ENCODE results near the gene KMT5C. TPM values are rescaled to one million over a fixed set of nuclear protein-coding genes. Genes with fewer than 3 reads are reported as not detected.
A peak's percentile ranks its signal among the peaks of the same experiment; 100 is the strongest.
"Not testable (repeated sequence)": the region's sequence is repeated elsewhere in the genome, so short reads cannot be mapped to it uniquely, and the experiment has no call there.

KMT5C gene
- total RNA-seq, 1 donor from 2014 or later: 54.0 TPM

- H3K4me3 Mint-ChIP-seq: no peak within 1 kb of the TSS
- no peaks in the 10 kb centered on the region for H3K9me3 Mint-ChIP-seq
- H3K27ac Mint-ChIP-seq: no peak within 1 kb of the TSS
- TF ChIP-seq, protein P1, sequence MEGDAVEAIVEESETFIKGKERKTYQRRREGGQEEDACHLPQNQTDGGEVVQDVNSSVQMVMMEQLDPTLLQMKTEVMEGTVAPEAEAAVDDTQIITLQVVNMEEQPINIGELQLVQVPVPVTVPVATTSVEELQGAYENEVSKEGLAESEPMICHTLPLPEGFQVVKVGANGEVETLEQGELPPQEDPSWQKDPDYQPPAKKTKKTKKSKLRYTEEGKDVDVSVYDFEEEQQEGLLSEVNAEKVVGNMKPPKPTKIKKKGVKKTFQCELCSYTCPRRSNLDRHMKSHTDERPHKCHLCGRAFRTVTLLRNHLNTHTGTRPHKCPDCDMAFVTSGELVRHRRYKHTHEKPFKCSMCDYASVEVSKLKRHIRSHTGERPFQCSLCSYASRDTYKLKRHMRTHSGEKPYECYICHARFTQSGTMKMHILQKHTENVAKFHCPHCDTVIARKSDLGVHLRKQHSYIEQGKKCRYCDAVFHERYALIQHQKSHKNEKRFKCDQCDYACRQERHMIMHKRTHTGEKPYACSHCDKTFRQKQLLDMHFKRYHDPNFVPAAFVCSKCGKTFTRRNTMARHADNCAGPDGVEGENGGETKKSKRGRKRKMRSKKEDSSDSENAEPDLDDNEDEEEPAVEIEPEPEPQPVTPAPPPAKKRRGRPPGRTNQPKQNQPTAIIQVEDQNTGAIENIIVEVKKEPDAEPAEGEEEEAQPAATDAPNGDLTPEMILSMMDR (IDR thresholded peaks at IDR 0.05; ENCODE audit: unreplicated experiment): no peak
- H3K4me1 Mint-ChIP-seq: peaks cover under 1% of the 10 kb centered on the region
- H3K36me3 Mint-ChIP-seq: no peaks in the 10 kb centered on the region
- no peaks in the 10 kb centered on the region for H3K27me3 Mint-ChIP-seq (ENCODE audit: low read depth)
- DNase-seq (ENCODE audit: low spot score in 2 of 2, unreplicated experiment in 2 of 2): no peak
Measured at GRCh38 chr19:55325172-55325571, 14.5 kb upstream of the KMT5C start, which contains the start of gene TMEM150B. Gene TMEM150B (minus strand): TSS chr19:55325341. CDS start chr19:55321036, 4,305 bp downstream.

DNA sequence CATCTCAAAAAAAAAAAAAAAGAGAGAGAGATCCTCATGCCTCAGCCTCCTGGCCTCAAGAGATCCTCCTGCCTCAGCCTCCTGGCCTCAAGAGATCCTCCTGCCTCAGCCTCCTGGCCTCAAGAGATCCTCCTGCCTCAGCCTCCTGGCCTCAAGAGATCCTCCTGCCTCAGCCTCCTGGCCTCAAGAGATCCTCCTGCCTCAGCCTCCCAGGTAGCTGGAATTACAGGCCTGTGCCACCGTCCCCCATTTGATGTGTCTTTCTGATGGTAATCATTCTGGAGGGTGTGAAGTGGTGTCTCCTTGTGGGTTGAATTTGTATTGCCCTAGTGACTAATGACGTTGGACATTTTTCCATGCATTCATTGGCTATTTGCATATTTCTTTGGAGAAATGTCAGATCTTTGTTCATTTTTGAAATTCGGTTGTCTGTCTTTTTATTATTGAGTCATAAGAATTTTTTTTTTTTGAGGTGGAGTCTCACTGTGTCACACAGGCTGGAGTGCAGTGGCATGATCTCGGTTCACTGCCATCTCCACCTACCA lies 10.8 kb upstream of the KMT5C start:
- not testable (repeated sequence) for H3K36me3 Mint-ChIP-seq; H3K4me3 Mint-ChIP-seq; H3K4me1 Mint-ChIP-seq; H3K27me3 Mint-ChIP-seq (ENCODE audit: low read depth); DNase-seq (ENCODE audit: low spot score in 2 of 2, unreplicated experiment in 2 of 2); H3K9me3 Mint-ChIP-seq; H3K27ac Mint-ChIP-seq

GRCh38 chr19:55329791-55330190 lies 9.9 kb upstream of the KMT5C start:
- not testable (repeated sequence) for DNase-seq (ENCODE audit: low spot score in 2 of 2, unreplicated experiment in 2 of 2); H3K27ac Mint-ChIP-seq; H3K36me3 Mint-ChIP-seq

DNA sequence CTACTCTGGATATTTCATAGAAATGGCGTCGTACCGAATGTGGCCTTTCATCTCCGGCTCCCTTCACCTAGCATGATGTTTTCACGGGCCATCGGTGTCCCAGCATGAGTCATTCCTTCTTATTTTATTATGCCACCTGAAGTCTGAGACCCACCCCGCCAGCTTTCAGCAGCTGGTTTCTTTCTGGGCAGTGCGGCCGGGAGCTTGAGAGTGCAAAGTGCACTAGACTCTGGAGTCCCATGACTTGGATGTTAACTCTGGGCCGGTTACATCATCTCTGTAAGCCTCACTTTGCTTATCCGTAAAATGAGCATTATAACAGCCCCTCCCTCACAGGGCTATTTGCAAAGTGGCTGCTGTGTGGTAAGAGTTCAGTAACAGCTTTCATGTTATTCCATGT lies 5.8 kb upstream of the KMT5C start:
- TF ChIP-seq, protein P1 (IDR thresholded peaks at IDR 0.05; ENCODE audit: unreplicated experiment): no peak
- Mint-ChIP-seq H3K4me1 (peaks cover 4% of the 10 kb centered on the region), H3K27ac (no peak overlapping the region), H3K9me3 (no peaks in the 10 kb centered on the region), H3K36me3 (no peaks in the 10 kb centered on the region), H3K4me3 (no peak overlapping the region), H3K27me3 (ENCODE audit: low read depth) (no peaks in the 10 kb centered on the region)
- DNase-seq (ENCODE audit: low spot score in 2 of 2, unreplicated experiment in 2 of 2): no peak

More at GRCh38 chr19:55329791-55330190, 9.9 kb upstream of the KMT5C start:
- H3K27me3 Mint-ChIP-seq (ENCODE audit: low read depth); H3K4me3 Mint-ChIP-seq; H3K4me1 Mint-ChIP-seq; H3K9me3 Mint-ChIP-seq: not testable (repeated sequence)

GRCh38 chr19:55336101-55336500 lies 3.6 kb upstream of the KMT5C start:
- Mint-ChIP-seq H3K9me3 (no peaks in the 10 kb centered on the region), H3K36me3 (no peaks in the 10 kb centered on the region), H3K27ac (no peak overlapping the region), H3K27me3 (ENCODE audit: low read depth) (no peaks in the 10 kb centered on the region), H3K4me1 (peaks cover 10% of the 10 kb centered on the region), H3K4me3 (no peak overlapping the region)
- TF ChIP-seq, protein P1 (IDR thresholded peaks at IDR 0.05; ENCODE audit: unreplicated experiment): no peak
- DNase-seq (ENCODE audit: low spot score in 2 of 2, unreplicated experiment in 2 of 2): no peak

DNA sequence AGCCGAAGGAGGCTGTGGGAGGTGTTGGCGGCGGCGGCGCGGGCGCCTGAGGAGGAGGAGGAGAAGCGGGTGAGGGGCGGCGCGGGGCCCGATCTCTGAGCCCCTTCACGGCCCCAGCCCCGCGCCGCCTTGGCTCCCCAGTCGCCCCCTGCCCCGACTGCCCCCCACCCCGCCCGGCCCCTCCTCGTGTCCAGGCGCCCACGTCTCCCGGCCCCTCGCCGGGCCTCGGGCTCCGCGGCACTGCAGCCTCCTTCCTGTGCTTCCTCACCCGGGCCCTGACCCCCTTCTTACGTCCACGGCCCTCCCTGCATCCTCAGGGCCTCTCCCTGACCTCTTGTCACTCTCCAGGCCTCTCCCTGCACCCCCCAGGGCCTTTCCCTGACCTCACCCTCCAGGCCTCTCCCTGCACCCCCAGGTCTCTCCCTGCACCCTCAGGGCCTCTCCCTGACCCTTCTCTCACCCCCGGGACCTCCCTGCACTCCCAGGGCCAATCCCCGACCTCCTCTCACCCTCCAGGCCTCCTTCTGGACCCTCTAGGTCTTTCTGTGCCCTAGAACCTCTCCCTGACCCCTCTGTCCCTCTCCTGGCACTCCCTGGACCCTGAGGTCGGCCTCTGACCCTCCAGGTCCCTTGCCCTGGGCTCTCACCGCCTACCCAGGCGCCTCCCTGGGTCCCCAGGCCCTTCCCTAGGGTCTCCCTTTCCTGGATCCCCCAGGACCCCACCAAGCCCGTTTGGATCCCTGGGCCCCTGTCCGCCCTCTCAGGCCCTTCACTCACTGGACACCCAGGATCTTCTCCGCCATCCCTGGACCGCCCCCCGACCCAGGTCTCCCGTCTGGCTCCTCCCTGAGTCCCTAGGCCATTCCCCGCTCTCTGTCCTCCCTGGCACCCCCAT lies 460 bp downstream of the KMT5C start:
- peaks cover 15% of the 10 kb centered on the region for H3K36me3 Mint-ChIP-seq
- DNase-seq (ENCODE audit: low spot score in 2 of 2, unreplicated experiment in 2 of 2): no peak
- H3K4me1 Mint-ChIP-seq: peaks cover 19% of the 10 kb centered on the region
- peak overlapping the region; percentile 99 for H3K27ac Mint-ChIP-seq
- no peaks in the 10 kb centered on the region for H3K27me3 Mint-ChIP-seq (ENCODE audit: low read depth)
- H3K9me3 Mint-ChIP-seq: no peaks in the 10 kb centered on the region
- peak overlapping the region; percentile 86 for H3K4me3 Mint-ChIP-seq
- TF ChIP-seq, protein P1 (IDR thresholded peaks at IDR 0.05; ENCODE audit: unreplicated experiment): no peak
